ENCODE results near the gene PROCA1. TPM values are rescaled to one million over a fixed set of nuclear protein-coding genes. Genes with fewer than 3 reads are reported as not detected.

The PROCA1 gene
- total and polyA plus RNA-seq, 9 of the 15 experiments (the other 6 are each of a cell fraction or from before 2014, with no cell fraction given): 0.78 to 16.2 (median 5.6) TPM

DNA sequence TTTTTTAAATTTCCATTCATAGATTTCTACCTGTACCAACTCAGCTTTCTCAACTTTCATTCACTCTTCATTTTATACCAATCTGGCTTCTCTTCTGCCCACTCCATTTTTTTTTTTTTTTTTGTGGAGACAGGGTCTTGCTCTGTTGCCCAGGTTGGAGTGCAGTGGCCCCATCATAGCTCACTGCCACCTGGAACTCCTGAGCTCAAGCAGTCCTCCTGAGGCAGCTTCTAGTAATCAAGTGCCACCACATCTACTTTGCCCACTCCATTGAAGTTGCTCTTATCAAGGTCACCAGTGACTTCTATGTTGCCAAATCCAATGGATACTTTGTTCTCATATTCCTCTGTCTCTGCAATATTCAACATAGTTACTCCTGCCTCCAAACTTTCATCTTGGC is 48.0 kb downstream of the PROCA1 start:
- intact Hi-C loops (cut with micrococcal nuclease): no loop called here
- H3K36me3 ChIP-seq (ENCODE audit: control insufficient read depth, insufficient read depth, low read length): peaks cover 63% of the 10 kb centered on the region
- H3K9ac ChIP-seq (ENCODE audit: insufficient read depth in 1 of 2, low read depth in 2 of 2, low read length in 2 of 2): peak overlapping the region in 1 of 2 experiments; percentile 96; a peak in 1 of 4 replicates
- 0 out of 3 replicates have a peak overlapping the region, but pooled peaks have one; percentile 98 for H3K27ac ChIP-seq (ENCODE audit: extremely low read depth, low read depth, low read length)
- BruUV-seq (replicated peaks): no TSS peak
- H3K9me1 ChIP-seq (ENCODE audit: control insufficient read depth, insufficient read depth, low read length): peaks cover 4% of the 10 kb centered on the region
- POLR2A ChIA-PET: interaction anchor here (1.4 to 3.9 kb wide), 5 partner anchors 10 to 63 kb away, joined by 5 to 54 read pairs (median 8); partner anchors contain the start of gene BLTP2
- TF ChIP-seq RB1 (IDR thresholded peaks at IDR 0.05; ENCODE audit: low read depth) (no peak), ZNF121 (CRISPR knock-in tag; conservative IDR thresholded peaks at IDR 0.05) (0 out of 2 replicates have a peak, but pooled peaks have one; percentile 47), ZNF384 (IDR thresholded peaks at IDR 0.05; ENCODE audit: low read depth, low read length) (peak; percentile 42; the same call in 1 of the 2 replicates)
- peaks cover 12% of the 10 kb centered on the region; the same call in 1 of the 2 replicates for H4K20me1 ChIP-seq (replicated peaks; ENCODE audit: control insufficient read depth, insufficient read depth, low read length)
- no peaks in the 10 kb centered on the region for H3K27me3 ChIP-seq (ENCODE audit: control insufficient read depth in 2 of 2, insufficient read depth in 2 of 2, low read length in 2 of 2)
- no peak for FAIRE-seq
- ATAC-seq: no peak
- 0 out of 2 replicates have a peak overlapping the region, but pooled peaks have one; percentile 61 for H3K4me3 ChIP-seq
- DNase-seq (ENCODE audit: extremely low read depth in 1 of 4, low spot score in 3 of 4): no peak
- peak overlapping the region; percentile 97 for H3K4me2 ChIP-seq (ENCODE audit: insufficient read depth, low read length)
- no peaks in the 10 kb centered on the region for H3K9me3 ChIP-seq (replicated peaks; ENCODE audit: control insufficient read depth, insufficient read depth, low read depth, low read length)
- CTCF ChIA-PET (ENCODE audit: low intra/inter-chr PET ratio): no interaction called here
- no peak overlapping the region for H2AFZ ChIP-seq (ENCODE audit: low read depth, low read length)
- peaks cover 87% of the 10 kb centered on the region for H3K79me2 ChIP-seq (ENCODE audit: control insufficient read depth, insufficient read depth, low read length)
- H3K4me1 ChIP-seq (replicated peaks in 1 of 2; ENCODE audit: control insufficient read depth in 2 of 2, insufficient read depth in 2 of 2, low read length in 2 of 2): peaks cover 6 to 10% of the 10 kb centered on the region in 2 experiments; a peak in 3 of 5 replicates
- in situ Hi-C loops (cut with MboI): no loop called here

DNA sequence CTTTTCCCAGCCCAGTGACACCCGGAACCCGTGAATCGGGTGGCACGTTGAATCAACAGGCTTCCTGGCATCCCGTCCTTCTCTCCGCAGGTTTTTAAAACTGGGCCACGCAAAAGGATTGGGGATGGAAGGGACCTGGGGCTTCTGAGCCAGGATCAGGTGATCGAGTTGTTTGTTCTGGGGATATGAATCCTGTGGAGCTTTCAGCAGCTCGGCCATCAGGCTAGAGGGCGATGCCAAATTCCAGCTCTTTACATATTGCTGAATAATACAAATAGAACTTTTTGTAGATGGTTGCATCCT is 49.2 kb downstream of the PROCA1 start:
- H3K79me2 ChIP-seq (ENCODE audit: control insufficient read depth, insufficient read depth, low read length): peaks cover 80% of the 10 kb centered on the region
- no peak for FAIRE-seq
- 2% methylated on average over 9 of the region's 10 CpGs for WGBS (ENCODE audit: insufficient coverage, low coverage, missing lambda C conversion rate)
- H3K9me3 ChIP-seq (replicated peaks; ENCODE audit: control insufficient read depth, insufficient read depth, low read depth, low read length): no peaks in the 10 kb centered on the region
- DNase-seq (ENCODE audit: extremely low read depth in 1 of 4, low spot score in 3 of 4): no peak
- H3K9me1 ChIP-seq (ENCODE audit: control insufficient read depth, insufficient read depth, low read length): peaks cover 4% of the 10 kb centered on the region
- BruUV-seq (replicated peaks): TSS peak; percentile 59
- H4K20me1 ChIP-seq (replicated peaks; ENCODE audit: control insufficient read depth, insufficient read depth, low read length): peaks cover 5% of the 10 kb centered on the region; the same call in 1 of the 2 replicates
- peak overlapping the region; percentile 61 for H3K4me3 ChIP-seq
- peak; percentile 19 for ATAC-seq
- intact Hi-C loops (cut with micrococcal nuclease) (no loop called here), in situ Hi-C loops (cut with MboI) (no loop called here)
- ChIA-PET CTCF (ENCODE audit: low intra/inter-chr PET ratio) (interaction anchor here (1.3 kb wide), 1 partner anchor 16 kb away, joined by 5 read pairs; no protein-coding TSS in a partner anchor), POLR2A (interaction anchor here (0.8 to 3.9 kb wide), 19 partner anchors 9 to 272 kb away, joined by 3 to 54 read pairs (median 7); partner anchors contain the start of genes BLTP2 and RPL23A)
- peak overlapping the region; percentile 99 for H2AFZ ChIP-seq (ENCODE audit: low read depth, low read length)
- H3K9ac ChIP-seq (ENCODE audit: insufficient read depth in 1 of 2, low read depth in 2 of 2, low read length in 2 of 2): peak overlapping the region; percentile 96
- H3K4me2 ChIP-seq (ENCODE audit: insufficient read depth, low read length): peak overlapping the region; percentile 97
- peaks cover 57% of the 10 kb centered on the region for H3K36me3 ChIP-seq (ENCODE audit: control insufficient read depth, insufficient read depth, low read length)
- peaks cover 6 to 10% of the 10 kb centered on the region in 2 experiments; a peak in 3 of 5 replicates for H3K4me1 ChIP-seq (replicated peaks in 1 of 2; ENCODE audit: control insufficient read depth in 2 of 2, insufficient read depth in 2 of 2, low read length in 2 of 2)
- no peaks in the 10 kb centered on the region for H3K27me3 ChIP-seq (ENCODE audit: control insufficient read depth in 2 of 2, insufficient read depth in 2 of 2, low read length in 2 of 2)
- peak overlapping the region; percentile 98 for H3K27ac ChIP-seq (ENCODE audit: extremely low read depth, low read depth, low read length)
- TF ChIP-seq CBFA2T2 (conservative IDR thresholded peaks at IDR 0.05) (no peak), RUNX1 (IDR thresholded peaks at IDR 0.05; ENCODE audit: low read depth) (no peak), SMARCC2 (IDR thresholded peaks at IDR 0.05; ENCODE audit: low read depth) (0 out of 2 replicates have a peak, but pooled peaks have one; percentile 9), E2F3 (CRISPR knock-in tag; IDR thresholded peaks at IDR 0.05) (0 out of 2 replicates have a peak, but pooled peaks have one; percentile 16), NKRF (IDR thresholded peaks at IDR 0.05; ENCODE audit: borderline replicate concordance) (no peak), TAL1 (IDR thresholded peaks at IDR 0.05) (no peak), ZFX (CRISPR knock-in tag; IDR thresholded peaks at IDR 0.05) (0 out of 2 replicates have a peak, but pooled peaks have one; percentile 7), MED1 (CRISPR knock-in tag; IDR thresholded peaks at IDR 0.05; ENCODE audit: borderline replicate concordance) (no peak)
- TF ChIP-seq, protein P1, sequence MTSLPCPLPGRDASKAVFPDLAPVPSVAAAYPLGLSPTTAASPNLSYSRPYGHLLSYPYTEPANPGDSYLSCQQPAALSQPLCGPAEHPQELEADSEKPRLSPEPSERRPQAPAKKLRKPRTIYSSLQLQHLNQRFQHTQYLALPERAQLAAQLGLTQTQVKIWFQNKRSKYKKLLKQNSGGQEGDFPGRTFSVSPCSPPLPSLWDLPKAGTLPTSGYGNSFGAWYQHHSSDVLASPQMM (CRISPR knock-in tag; IDR thresholded peaks at IDR 0.05): no peak
- TF ChIP-seq, protein P2, sequence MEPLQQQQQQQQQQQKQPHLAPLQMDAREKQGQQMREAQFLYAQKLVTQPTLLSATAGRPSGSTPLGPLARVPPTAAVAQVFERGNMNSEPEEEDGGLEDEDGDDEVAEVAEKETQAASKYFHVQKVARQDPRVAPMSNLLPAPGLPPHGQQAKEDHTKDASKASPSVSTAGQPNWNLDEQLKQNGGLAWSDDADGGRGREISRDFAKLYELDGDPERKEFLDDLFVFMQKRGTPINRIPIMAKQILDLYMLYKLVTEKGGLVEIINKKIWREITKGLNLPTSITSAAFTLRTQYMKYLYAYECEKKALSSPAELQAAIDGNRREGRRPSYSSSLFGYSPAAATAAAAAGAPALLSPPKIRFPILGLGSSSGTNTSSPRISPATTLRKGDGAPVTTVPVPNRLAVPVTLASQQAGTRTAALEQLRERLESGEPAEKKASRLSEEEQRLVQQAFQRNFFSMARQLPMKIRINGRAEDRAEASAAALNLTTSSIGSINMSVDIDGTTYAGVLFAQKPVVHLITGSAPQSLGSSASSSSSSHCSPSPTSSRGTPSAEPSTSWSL (CRISPR knock-in tag; IDR thresholded peaks at IDR 0.05; ENCODE audit: borderline replicate concordance): 0 out of 2 replicates have a peak, but pooled peaks have one; percentile 31
